Measurements from ENCODE around the gene DSCAML1. TPM values are rescaled to one million over a fixed set of nuclear protein-coding genes. Genes with fewer than 3 reads are reported as not detected.

The DSCAML1 gene
- total and polyA plus RNA-seq, 2 of the 8 experiments (the other 6 are each of a cell fraction or from before 2014, with no cell fraction given): 0.19 to 0.24 TPM

- H2BK15ac ChIP-seq (ENCODE audit: low read length): peak overlapping the region; percentile 36; the same call in 1 of the 2 replicates
- peak overlapping the region; percentile 44 for H4K91ac ChIP-seq (replicated peaks; ENCODE audit: insufficient read length, low read length)
- H2BK120ac ChIP-seq (replicated peaks; ENCODE audit: low read depth, low read length): no peak overlapping the region
- no peak overlapping the region for H4K5ac ChIP-seq (ENCODE audit: insufficient read length, low read depth, low read length)
- no peak overlapping the region for H2AK5ac ChIP-seq (ENCODE audit: low read depth, low read length)
- ChIA-PET CTCF (ENCODE audit: partially characterized antibody) (interaction anchor here (0.6 to 9.7 kb wide), 64 partner anchors 10 to 450 kb away, joined by 3 to 163 read pairs (median 4); no protein-coding TSS in a partner anchor), POLR2A (ENCODE audit: partially characterized antibody) (interaction anchor here (1.3 to 1.7 kb wide), 2 partner anchors 12 to 392 kb away, joined by 3 to 4 read pairs; no protein-coding TSS in a partner anchor)
- no peaks in the 10 kb centered on the region for H3K79me2 ChIP-seq (ENCODE audit: control insufficient read depth in 1 of 2, insufficient read depth in 2 of 2, low read length in 2 of 2)
- H3K4me2 ChIP-seq (ENCODE audit: insufficient read depth in 1 of 2, low read depth in 2 of 2, low read length in 2 of 2): peak overlapping the region; percentile 37 to 67; a peak in 3 of 4 replicates
- peak; percentile 86 for FAIRE-seq
- peak overlapping the region; percentile 45; the same call in 1 of the 2 replicates for H2BK5ac ChIP-seq (ENCODE audit: low read depth, low read length)
- H3K36me3 ChIP-seq (ENCODE audit: control insufficient read depth in 2 of 4, insufficient read depth in 4 of 4, low read length in 3 of 4): no peaks in the 10 kb centered on the region
- peak overlapping the region; percentile 91 for H2AFZ ChIP-seq (ENCODE audit: low read length)
- peak overlapping the region in 3 of 4 experiments; percentile 10 to 46 (median 29); a peak in 4 of 8 replicates for H3K4me3 ChIP-seq (ENCODE audit: extremely low read depth in 1 of 4, insufficient read depth in 2 of 4, low read depth in 3 of 4, low read length in 4 of 4)
- no peak overlapping the region for H3K23ac ChIP-seq (ENCODE audit: insufficient read length)
- no peak overlapping the region for H3K56ac ChIP-seq (replicated peaks; ENCODE audit: insufficient read length, low read depth, low read length)
- H4K8ac ChIP-seq (ENCODE audit: extremely low read depth, insufficient read depth, low read length): no peak overlapping the region
- peaks cover 0 to 31% (median 20%) of the 10 kb centered on the region in 4 experiments; a peak in 6 of 7 replicates for H3K4me1 ChIP-seq (replicated peaks in 1 of 4; ENCODE audit: control insufficient read depth in 3 of 4, insufficient read depth in 4 of 4, low read length in 3 of 4)
- no peaks in the 10 kb centered on the region; the same call in 1 of the 2 replicates for H3K23me2 ChIP-seq (ENCODE audit: low read depth, low read length)
- no peak overlapping the region for H3K14ac ChIP-seq (ENCODE audit: insufficient read length)
- H3K27me3 ChIP-seq (replicated peaks in 1 of 4; ENCODE audit: control insufficient read depth in 3 of 4, extremely low read depth in 1 of 4, insufficient read depth in 3 of 4, low read length in 3 of 4): no peaks in the 10 kb centered on the region; a peak in 1 of 7 replicates
- H4K20me1 ChIP-seq (replicated peaks in 1 of 2; ENCODE audit: control insufficient read depth in 1 of 2, insufficient read depth in 2 of 2, low read length in 2 of 2): no peaks in the 10 kb centered on the region
- H3K27ac ChIP-seq (ENCODE audit: low read depth, low read length): no peak overlapping the region
- no peak overlapping the region for H3K4ac ChIP-seq (replicated peaks; ENCODE audit: insufficient read length, low read depth, low read length)
- no peaks in the 10 kb centered on the region for H3K79me1 ChIP-seq (ENCODE audit: low read depth, low read length)
- no peak overlapping the region for H2BK20ac ChIP-seq (ENCODE audit: low read length)
- peak overlapping the region; percentile 64; the same call in 1 of the 2 replicates for H3K18ac ChIP-seq (ENCODE audit: extremely low read depth, low read length)
- no peaks in the 10 kb centered on the region for H3K9me3 ChIP-seq (ENCODE audit: insufficient read depth in 2 of 2, low read depth in 1 of 2, low read length in 1 of 2)
- WGBS, 2 experiments (ENCODE audit: extremely low coverage in 1 of 2, insufficient coverage in 1 of 2, insufficient read length in 1 of 2, insufficient replicate concordance in 2 of 2, low coverage in 1 of 2, low lambda C conversion rate in 2 of 2, missing lambda C conversion rate in 1 of 2): 28% methylated on average over 19 of the region's 19 CpGs; no CpG with 5 or more reads in 1 of the 2 experiments
- H2BK12ac ChIP-seq (ENCODE audit: low read depth, low read length): peak overlapping the region; percentile 62; the same call in 1 of the 2 replicates
- no peak overlapping the region for H3K9ac ChIP-seq (replicated peaks in 1 of 4; ENCODE audit: extremely low read depth in 1 of 4, low read depth in 3 of 4, low read length in 3 of 4)
- peak; percentile 70 to 97 for DNase-seq (ENCODE audit: low read depth in 1 of 2, low spot score in 2 of 2)
- TF ChIP-seq SP1 (IDR thresholded peaks at IDR 0.05; ENCODE audit: low read depth, low read length) (no peak), SP2 (IDR thresholded peaks at IDR 0.05; ENCODE audit: low read length) (no peak), RAD21 (IDR thresholded peaks at IDR 0.05 in 1 of 2, conservative IDR thresholded peaks at IDR 0.05 in 1 of 2; ENCODE audit: low read depth in 2 of 2, low read length in 2 of 2) (peak; percentile 85 to 88), SIN3A (conservative IDR thresholded peaks at IDR 0.05 in 1 of 2, IDR thresholded peaks at IDR 0.05 in 1 of 2; ENCODE audit: low read depth in 1 of 2, low read length in 2 of 2) (peak in 1 of 2 experiments; percentile 43; a peak in 1 of 4 replicates), SP4 (IDR thresholded peaks at IDR 0.05; ENCODE audit: low read length) (no peak), TBP (IDR thresholded peaks at IDR 0.05; ENCODE audit: low read depth, low read length) (no peak), CTCF (IDR thresholded peaks at IDR 0.05; ENCODE audit: control extremely low read depth in 1 of 3, insufficient read depth in 1 of 3, low read depth in 1 of 3, low read length in 3 of 3) (peak in 2 of 3 experiments; percentile 87 to 96; a peak in 3 of 4 replicates), BACH1 (IDR thresholded peaks at IDR 0.05; ENCODE audit: low read length) (no peak)
Observed at GRCh38 chr11:117817368-117818040, 20.5 kb upstream of the DSCAML1 start.

Measured in H1 (cell line).